GDM1 (cell line): ENCODE results near the gene TRIM32.
"Not testable (repeated sequence)": the region's sequence is repeated elsewhere in the genome, so short reads cannot be mapped to it uniquely, and the experiment has no call there.

ENCODE experiments used
- DNase-seq: peaks from one replicate; lab custom pipeline; 2025; lab: John Stamatoyannopoulos, UW

Gene TRIM32

GRCh38 chr9:116674210-116674980 is 12.7 kb upstream of the TRIM32 start:
- no peak for DNase-seq

- DNase-seq: no peak
Observed at GRCh38 chr9:116683535-116683934, 3.6 kb upstream of the TRIM32 start.

DNA sequence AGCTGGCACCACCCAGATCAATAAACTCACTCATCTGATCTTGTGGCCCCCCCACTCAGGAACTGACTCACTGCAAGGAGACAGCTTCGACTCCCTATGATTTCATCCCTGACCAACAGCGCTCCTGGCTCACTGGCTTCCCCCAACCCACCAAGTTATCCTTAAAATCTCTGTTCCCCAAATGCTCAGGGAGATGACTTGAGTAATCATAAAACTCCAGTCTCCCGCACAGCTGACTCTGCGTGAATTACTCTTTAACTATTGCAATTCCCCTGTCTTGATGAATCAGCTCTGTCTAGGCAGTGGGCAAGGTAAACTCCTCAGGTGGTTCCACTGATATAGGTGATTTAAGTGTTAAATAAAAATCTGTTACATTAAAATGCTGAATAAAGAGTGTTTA is 1.9 kb upstream of the TRIM32 start:
- DNase-seq: no peak

DNA sequence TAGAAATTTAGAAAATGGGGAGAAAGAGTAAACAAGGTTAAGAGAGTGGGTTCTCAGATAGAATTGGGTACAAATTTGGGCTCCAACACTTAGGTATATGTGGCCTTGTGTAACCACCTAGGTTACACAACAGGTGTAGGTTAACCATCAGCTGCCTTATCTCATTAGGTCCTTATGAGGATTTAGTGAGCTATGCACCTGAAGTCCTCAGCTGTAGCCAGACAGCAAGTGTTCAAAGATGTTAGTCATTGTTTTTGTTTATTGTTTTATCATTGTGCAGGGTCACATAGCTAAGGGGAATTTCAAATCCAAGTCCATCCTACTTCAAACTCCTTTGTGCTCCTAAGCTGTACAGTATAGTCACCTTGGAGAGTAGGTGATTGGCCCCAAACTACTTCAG is 970 bp upstream of the TRIM32 start:
- no peak for DNase-seq

GRCh38 chr9:116686693-116687073 is 422 bp upstream of the TRIM32 start:
- DNase-seq: no peak

DNA sequence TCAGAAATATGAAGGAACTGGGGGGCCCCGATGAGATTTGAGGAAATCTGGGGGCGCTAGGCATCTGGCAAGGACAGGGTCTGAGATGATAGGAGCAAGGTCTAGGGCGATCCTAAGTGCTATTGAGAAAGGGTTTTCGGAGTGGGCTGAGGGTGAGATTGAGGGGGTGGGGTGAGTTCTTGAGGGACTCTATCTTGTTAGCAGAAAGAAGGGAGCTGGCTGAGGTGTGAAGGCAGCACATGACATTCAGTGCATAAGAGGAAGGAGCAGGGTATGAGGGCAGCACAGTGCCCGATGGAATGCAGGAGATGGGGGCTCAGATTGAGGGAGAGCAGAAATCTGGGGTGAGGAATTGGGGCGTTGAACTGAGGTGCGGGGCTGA is 640 bp downstream of the TRIM32 start:
- DNase-seq: no peak

- DNase-seq: no peak
Observed at GRCh38 chr9:116688806-116689485, 1.8 kb downstream of the TRIM32 start.

DNA sequence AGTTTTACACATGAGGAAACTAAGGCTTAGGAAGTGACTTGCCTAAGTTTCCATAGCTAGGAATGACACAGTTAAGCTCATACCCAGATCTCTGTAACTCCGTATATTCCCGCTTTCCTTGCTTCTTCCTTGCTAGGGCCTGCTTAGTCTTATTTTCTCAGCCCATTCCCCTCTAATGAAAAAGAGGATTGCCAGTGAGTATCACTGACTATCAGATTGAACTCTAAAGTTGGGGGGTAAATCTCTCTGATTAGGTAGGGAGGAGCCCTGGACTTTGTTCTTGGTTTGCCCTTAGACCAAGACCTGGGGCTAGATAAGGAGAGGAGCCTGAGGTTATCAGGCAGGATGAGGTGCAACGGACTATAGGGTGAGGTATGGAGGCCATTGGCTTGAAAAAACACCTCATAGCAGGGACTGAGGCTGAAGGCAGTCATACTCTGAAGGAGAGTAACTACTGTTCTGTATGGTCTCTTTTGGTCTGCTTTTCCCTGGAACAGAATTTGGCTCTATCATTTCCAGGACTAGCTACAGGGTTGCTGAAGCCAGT is 2.5 kb downstream of the TRIM32 start:
- DNase-seq: no peak

DNA sequence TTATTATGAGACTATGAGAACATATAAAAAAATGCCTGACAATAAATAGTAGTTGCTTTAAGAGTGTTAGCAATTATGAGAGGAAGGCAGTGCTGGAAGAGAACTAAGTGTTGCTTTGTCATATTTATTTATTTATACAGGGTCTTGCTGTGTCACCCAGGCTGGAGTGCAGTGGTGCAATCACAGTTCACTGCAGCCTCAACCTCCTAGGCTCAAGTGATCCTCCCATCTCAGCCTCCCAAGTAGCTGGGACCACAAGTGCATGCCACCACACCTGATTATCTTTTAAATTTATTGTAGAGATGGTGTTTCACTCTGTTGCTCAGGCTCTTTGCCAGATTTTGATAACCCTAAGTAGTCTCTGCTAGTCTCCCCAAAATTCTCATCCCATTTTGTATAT is 3.7 kb downstream of the TRIM32 start:
- not testable (repeated sequence) for DNase-seq

DNA sequence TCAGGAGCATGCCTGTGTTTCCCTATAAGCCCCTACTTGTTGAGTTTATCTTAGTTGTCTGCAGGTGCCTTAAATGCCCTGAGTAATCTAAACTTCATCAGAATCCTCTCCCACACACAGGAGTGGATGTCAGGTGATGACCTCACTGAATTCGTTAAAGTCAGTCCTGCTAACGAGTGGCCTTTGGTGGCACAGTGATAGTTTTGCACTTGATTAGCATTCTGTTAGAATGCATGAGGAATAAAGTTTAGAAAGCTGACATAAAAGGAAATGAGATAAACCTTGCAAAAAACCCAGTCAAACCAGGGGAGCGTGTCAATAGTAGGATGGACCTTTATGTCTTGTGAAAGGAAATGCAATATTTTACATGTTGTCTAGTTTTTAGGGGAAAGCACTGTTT is 4.5 kb downstream of the TRIM32 start:
- no peak for DNase-seq

- DNase-seq: no peak
Observed at GRCh38 chr9:116692616-116693015, 5.5 kb downstream of the TRIM32 start.

GRCh38 chr9:116693233-116693731 is 6.2 kb downstream of the TRIM32 start:
- no peak for DNase-seq

- DNase-seq: no peak
Observed at GRCh38 chr9:116694785-116695291, 7.7 kb downstream of the TRIM32 start.

GRCh38 chr9:116695438-116695837 is 8.3 kb downstream of the TRIM32 start:
- no peak for DNase-seq

DNA sequence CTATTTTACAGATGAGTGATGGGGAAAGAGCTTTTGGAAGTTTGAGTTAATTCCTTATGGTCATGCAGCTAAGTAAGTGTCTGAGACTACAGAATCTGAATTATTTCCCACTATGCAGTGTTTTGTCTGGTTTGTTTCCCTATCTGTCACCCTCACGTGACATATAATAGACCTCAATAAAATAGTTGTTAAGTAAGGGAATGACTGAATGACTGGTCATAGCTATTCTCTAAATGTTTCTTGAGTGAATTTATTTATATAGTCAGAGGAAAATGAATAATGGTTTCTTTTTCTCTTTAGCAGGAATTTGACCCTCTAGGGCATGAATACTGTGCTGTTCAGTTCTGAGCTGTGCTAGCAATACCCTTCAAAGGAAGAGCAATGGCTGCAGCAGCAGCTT is 10.3 kb downstream of the TRIM32 start:
- no peak for DNase-seq

DNA sequence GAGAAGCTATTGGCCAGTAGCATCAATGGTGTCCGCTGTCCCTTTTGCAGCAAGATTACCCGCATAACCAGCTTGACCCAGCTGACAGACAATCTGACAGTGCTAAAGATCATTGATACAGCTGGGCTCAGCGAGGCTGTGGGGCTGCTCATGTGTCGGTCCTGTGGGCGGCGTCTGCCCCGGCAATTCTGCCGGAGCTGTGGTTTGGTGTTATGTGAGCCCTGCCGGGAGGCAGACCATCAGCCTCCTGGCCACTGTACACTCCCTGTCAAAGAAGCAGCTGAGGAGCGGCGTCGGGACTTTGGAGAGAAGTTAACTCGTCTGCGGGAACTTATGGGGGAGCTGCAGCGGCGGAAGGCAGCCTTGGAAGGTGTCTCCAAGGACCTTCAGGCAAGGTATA is 10.8 kb downstream of the TRIM32 start:
- no peak for DNase-seq

DNA sequence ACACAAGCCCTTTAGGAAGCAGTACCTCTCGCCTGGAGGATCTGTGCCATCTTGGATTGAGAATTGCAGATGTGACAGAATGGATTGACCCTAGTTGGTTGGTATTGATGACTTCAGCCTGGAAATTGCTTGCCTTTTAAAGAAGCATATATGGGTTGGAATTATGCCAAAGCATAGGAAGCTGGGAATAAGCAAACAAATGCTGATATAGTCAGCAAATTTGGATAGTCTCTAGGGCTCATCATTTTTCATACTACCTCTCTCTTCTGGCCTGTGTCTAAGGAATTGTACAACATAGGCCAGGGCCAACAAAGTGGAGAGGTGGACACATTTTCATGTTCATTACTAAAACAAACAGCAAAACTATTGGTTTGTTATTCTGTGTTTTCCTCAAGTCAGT is 13.2 kb downstream of the TRIM32 start:
- no peak for DNase-seq

GRCh38 chr9:116700882-116701865 is 14.1 kb downstream of the TRIM32 start:
- DNase-seq: no peak

GRCh38 chr9:116701940-116702642 is 15.0 kb downstream of the TRIM32 start:
- DNase-seq: no peak

DNA sequence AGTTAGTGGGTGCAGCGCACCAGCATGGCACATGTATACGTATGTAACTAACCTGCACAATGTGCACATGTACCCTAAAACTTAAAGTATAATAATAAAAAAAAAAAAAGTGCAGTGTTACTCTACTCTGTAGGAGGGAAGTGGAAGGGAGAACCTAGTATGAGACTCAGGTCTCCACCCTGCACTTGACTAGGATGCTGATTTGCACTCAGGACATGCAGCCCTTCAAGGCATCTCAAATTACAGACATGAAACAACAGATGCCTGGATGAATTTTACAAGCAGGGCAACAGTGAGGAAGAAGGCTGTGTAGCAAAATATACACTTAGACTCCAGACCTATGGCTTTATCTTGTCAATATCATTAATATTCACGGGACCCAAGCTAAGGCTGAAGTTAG is 16.5 kb downstream of the TRIM32 start:
- no peak for DNase-seq

GRCh38 chr9:116704470-116704869 is 17.4 kb downstream of the TRIM32 start:
- no peak for DNase-seq
